HepG2 (cell line): Measurements from ENCODE around the gene MROH2A. TPM values are rescaled to one million over a fixed set of nuclear protein-coding genes. Genes with fewer than 3 reads are reported as not detected.

Source experiments
- CENPX ChIP-seq: sonication (generic); formaldehyde crosslinking; IDR thresholded peaks from 2 replicates; pipeline ENCODE4 v1.9.0; 2021; ENCODE audit warnings: mild to moderate bottlenecking, missing genetic modification reagents, moderate library complexity
- DPF2 ChIP-seq: sonication (generic); formaldehyde crosslinking; IDR thresholded peaks from 2 replicates; pipeline ENCODE4 v1.4.0; 2020; ENCODE audit warnings: mild to moderate bottlenecking, low read depth, missing genetic modification reagents, borderline replicate concordance
- DR1 ChIP-seq: sonication (generic); formaldehyde crosslinking; IDR thresholded peaks from 2 replicates; pipeline ENCODE4 v1.8.0; 2021; ENCODE audit warnings: mild to moderate bottlenecking, missing genetic modification reagents, inconsistent platforms
- NCOA5 ChIP-seq: sonication (generic); formaldehyde crosslinking; IDR thresholded peaks from 2 replicates; pipeline ENCODE4 v1.4.0; 2020; ENCODE audit warnings: missing genetic modification reagents
- NR3C1 ChIP-seq: sonication (generic); formaldehyde crosslinking; IDR thresholded peaks from 2 replicates; pipeline ENCODE4 v1.4.0; 2020; ENCODE audit warnings: missing genetic modification reagents
- PPARG ChIP-seq: conservative IDR thresholded peaks from 2 replicates; pipeline ENCODE4 v1.6.1; 2016; ENCODE audit warnings: missing biosample characterization, missing genetic modification reagents
- SAP130 ChIP-seq: IDR thresholded peaks from 2 replicates; pipeline ENCODE4 v1.6.1; 2016; ENCODE audit warnings: low read depth
- SMAD9 ChIP-seq: sonication (generic); formaldehyde crosslinking; IDR thresholded peaks from 2 replicates; pipeline ENCODE4 v1.5.1; 2020; ENCODE audit warnings: mild to moderate bottlenecking, missing genetic modification reagents
- XRCC5 ChIP-seq: fragments of 200-400 bp; formaldehyde crosslinking; optimal IDR thresholded peaks from 2 replicates; pipeline ENCODE3; 2017; ENCODE audit warnings: mild to moderate bottlenecking, low read length
- ZNF737 ChIP-seq: sonication (generic); formaldehyde crosslinking; IDR thresholded peaks from 2 replicates; pipeline ENCODE4 v1.5.0; 2020; ENCODE audit warnings: missing genetic modification reagents, mild to moderate bottlenecking, borderline replicate concordance
- polyA plus RNA-seq, 8 experiments: library from polyadenylated mRNA; depleted of rRNA in 3 of 8; stranded (reverse) in 7 of 8; unstranded in 1 of 8; fragments of >200 nt; fragmentation: Illumina TruSeq in 4 of 8; extraction: Trizol in 4 of 8; gene quantifications; 2 replicates each; pipeline versions ENCODE4 v1.2.1 to v1.2.3, GENCODE V29; 2011 to 2016; ENCODE audit warnings: low read depth in 4 of 8, missing spikeins in 1 of 8, mixed read lengths in 1 of 8; ENCODE audit not compliant: insufficient read depth in 1 of 8
- total RNA-seq, 5 experiments: library from RNA; depleted of rRNA; stranded (reverse); fragments of >200 nt; fragmentation: Illumina TruSeq; extraction: Trizol; gene quantifications; 2 replicates each; pipeline ENCODE4 v1.2.3, GENCODE V29; 2016; ENCODE audit warnings: low read depth in 1 of 5
- TF ChIP-seq, protein P1 (sequence below): IDR thresholded peaks from 2 replicates; pipeline ENCODE4 v1.6.1; 2016
- TF ChIP-seq, protein P2 (sequence below): sonication (generic); formaldehyde crosslinking; IDR thresholded peaks from one replicate; pipeline ENCODE4 v1.5.1; 2020; ENCODE audit warnings: mild to moderate bottlenecking, missing genetic modification reagents; ENCODE audit errors: not compliant biosample characterization
- TF ChIP-seq, protein P3 (sequence below): sonication (generic); formaldehyde crosslinking; IDR thresholded peaks from 2 replicates; pipeline ENCODE4 v1.5.0; 2020; ENCODE audit warnings: mild to moderate bottlenecking, missing genetic modification reagents
- TF ChIP-seq, protein P4 (sequence below): sonication (generic); formaldehyde crosslinking; IDR thresholded peaks from 2 replicates; pipeline ENCODE4 v1.4.0; 2020; ENCODE audit warnings: missing genetic modification reagents, borderline replicate concordance
- TF ChIP-seq, protein P5 (sequence below): sonication (generic); formaldehyde crosslinking; IDR thresholded peaks from 2 replicates; pipeline ENCODE4 v1.5.0; 2020; ENCODE audit warnings: missing genetic modification reagents

Gene MROH2A
- total and polyA plus RNA-seq, 2 of the 13 experiments (the other 11 are each of a cell fraction or from before 2014, with no cell fraction given) = 0.03 to 0.04 TPM

DNA sequence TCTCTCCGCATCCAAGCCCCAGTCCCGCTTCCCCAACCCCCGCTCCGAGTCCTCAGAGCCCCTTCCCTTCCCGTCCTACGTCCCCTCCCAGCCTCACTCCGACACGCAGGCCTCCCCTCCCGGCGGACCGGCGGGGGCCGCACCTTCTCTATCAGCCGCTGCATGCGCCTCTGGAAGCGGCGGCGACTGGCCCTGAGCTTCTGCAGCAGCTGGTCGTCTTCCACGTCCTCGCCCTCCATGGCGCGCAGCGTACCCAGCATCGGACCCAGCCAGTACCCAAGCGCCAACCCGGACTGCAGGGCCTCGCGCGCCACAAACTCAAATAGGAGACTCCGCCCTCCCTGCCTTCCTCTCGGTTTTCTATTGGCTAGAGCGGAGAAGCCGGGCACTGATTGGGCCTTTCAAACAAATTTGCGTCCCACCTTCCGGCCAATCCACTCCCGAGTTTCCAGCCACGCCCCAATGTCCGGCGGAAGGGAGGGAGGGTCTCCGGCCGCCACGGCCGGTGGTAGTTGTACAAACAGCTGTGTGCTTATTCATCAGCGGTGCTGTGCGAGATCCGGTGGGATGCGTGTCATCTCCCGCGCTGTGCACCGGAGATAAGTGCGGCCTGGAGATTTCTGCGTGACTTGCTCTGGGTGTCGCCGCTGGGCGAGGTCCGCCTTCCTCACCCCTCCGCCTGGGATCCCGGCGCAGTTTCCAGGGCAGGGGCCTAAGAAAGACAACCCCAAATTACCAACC lies 76.3 kb downstream of the MROH2A start, which contains the start of gene HJURP (continued):
- TF ChIP-seq, protein P1, sequence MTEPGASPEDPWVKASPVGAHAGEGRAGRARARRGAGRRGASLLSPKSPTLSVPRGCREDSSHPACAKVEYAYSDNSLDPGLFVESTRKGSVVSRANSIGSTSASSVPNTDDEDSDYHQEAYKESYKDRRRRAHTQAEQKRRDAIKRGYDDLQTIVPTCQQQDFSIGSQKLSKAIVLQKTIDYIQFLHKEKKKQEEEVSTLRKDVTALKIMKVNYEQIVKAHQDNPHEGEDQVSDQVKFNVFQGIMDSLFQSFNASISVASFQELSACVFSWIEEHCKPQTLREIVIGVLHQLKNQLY (CRISPR knock-in tag) = peak; percentile 42; the same call in 1 of the 2 replicates
- TF ChIP-seq SMAD9 (CRISPR knock-in tag) (no peak), DR1 (CRISPR knock-in tag) (peak; percentile 86), NCOA5 (CRISPR knock-in tag) (no peak), DPF2 (CRISPR knock-in tag) (no peak), XRCC5 (peak; percentile 79), CENPX (CRISPR knock-in tag) (no peak), NR3C1 (CRISPR knock-in tag) (no peak), SAP130 (CRISPR knock-in tag) (peak; percentile 100), ZNF737 (CRISPR knock-in tag) (no peak), PPARG (CRISPR knock-in tag) (peak; percentile 37; the same call in 1 of the 2 replicates)
- TF ChIP-seq, protein P2, sequence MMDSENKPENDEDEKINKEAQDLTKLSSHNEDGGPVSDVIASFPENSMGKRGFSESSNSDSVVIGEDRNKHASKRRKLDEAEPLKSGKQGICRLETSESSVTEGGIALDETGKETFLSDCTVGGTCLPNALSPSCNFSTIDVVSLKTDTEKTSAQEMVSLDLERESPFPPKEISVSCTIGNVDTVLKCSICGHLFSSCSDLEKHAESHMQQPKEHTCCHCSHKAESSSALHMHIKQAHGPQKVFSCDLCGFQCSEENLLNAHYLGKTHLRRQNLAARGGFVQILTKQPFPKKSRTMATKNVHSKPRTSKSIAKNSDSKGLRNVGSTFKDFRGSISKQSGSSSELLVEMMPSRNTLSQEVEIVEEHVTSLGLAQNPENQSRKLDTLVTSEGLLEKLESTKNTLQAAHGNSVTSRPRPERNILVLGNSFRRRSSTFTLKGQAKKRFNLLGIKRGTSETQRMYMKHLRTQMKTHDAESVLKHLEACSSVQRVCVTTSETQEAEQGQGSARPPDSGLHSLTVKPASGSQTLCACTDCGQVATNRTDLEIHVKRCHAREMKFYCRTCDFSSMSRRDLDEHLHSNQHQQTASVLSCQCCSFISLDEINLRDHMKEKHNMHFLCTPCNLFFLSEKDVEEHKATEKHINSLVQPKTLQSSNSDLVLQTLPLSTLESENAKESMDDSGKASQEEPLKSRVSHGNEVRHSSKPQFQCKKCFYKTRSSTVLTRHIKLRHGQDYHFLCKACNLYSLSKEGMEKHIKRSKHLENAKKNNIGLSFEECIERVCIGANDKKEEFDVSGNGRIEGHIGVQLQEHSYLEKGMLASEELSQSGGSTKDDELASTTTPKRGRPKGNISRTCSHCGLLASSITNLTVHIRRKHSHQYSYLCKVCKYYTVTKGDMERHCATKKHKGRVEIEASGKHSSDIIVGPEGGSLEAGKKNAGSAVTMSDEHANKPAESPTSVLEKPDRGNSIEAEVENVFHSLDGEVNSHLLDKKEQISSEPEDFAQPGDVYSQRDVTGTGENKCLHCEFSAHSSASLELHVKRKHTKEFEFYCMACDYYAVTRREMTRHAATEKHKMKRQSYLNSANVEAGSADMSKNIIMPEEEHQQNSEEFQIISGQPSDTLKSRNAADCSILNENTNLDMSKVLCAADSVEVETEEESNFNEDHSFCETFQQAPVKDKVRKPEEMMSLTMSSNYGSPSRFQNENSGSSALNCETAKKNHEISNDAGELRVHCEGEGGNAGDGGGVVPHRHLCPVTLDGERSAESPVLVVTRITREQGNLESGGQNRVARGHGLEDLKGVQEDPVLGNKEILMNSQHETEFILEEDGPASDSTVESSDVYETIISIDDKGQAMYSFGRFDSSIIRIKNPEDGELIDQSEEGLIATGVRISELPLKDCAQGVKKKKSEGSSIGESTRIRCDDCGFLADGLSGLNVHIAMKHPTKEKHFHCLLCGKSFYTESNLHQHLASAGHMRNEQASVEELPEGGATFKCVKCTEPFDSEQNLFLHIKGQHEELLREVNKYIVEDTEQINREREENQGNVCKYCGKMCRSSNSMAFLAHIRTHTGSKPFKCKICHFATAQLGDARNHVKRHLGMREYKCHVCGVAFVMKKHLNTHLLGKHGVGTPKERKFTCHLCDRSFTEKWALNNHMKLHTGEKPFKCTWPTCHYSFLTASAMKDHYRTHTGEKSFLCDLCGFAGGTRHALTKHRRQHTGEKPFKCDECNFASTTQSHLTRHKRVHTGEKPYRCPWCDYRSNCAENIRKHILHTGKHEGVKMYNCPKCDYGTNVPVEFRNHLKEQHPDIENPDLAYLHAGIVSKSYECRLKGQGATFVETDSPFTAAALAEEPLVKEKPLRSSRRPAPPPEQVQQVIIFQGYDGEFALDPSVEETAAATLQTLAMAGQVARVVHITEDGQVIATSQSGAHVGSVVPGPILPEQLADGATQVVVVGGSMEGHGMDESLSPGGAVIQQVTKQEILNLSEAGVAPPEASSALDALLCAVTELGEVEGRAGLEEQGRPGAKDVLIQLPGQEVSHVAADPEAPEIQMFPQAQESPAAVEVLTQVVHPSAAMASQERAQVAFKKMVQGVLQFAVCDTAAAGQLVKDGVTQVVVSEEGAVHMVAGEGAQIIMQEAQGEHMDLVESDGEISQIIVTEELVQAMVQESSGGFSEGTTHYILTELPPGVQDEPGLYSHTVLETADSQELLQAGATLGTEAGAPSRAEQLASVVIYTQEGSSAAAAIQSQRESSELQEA (CRISPR knock-in tag) = peak; percentile 92
- TF ChIP-seq, protein P3, sequence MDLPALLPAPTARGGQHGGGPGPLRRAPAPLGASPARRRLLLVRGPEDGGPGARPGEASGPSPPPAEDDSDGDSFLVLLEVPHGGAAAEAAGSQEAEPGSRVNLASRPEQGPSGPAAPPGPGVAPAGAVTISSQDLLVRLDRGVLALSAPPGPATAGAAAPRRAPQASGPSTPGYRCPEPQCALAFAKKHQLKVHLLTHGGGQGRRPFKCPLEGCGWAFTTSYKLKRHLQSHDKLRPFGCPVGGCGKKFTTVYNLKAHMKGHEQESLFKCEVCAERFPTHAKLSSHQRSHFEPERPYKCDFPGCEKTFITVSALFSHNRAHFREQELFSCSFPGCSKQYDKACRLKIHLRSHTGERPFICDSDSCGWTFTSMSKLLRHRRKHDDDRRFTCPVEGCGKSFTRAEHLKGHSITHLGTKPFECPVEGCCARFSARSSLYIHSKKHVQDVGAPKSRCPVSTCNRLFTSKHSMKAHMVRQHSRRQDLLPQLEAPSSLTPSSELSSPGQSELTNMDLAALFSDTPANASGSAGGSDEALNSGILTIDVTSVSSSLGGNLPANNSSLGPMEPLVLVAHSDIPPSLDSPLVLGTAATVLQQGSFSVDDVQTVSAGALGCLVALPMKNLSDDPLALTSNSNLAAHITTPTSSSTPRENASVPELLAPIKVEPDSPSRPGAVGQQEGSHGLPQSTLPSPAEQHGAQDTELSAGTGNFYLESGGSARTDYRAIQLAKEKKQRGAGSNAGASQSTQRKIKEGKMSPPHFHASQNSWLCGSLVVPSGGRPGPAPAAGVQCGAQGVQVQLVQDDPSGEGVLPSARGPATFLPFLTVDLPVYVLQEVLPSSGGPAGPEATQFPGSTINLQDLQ (CRISPR knock-in tag) = no peak
- TF ChIP-seq, protein P4, sequence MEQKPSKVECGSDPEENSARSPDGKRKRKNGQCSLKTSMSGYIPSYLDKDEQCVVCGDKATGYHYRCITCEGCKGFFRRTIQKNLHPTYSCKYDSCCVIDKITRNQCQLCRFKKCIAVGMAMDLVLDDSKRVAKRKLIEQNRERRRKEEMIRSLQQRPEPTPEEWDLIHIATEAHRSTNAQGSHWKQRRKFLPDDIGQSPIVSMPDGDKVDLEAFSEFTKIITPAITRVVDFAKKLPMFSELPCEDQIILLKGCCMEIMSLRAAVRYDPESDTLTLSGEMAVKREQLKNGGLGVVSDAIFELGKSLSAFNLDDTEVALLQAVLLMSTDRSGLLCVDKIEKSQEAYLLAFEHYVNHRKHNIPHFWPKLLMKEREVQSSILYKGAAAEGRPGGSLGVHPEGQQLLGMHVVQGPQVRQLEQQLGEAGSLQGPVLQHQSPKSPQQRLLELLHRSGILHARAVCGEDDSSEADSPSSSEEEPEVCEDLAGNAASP (CRISPR knock-in tag) = no peak; the same call in 1 of the 2 replicates
- TF ChIP-seq, protein P5, sequence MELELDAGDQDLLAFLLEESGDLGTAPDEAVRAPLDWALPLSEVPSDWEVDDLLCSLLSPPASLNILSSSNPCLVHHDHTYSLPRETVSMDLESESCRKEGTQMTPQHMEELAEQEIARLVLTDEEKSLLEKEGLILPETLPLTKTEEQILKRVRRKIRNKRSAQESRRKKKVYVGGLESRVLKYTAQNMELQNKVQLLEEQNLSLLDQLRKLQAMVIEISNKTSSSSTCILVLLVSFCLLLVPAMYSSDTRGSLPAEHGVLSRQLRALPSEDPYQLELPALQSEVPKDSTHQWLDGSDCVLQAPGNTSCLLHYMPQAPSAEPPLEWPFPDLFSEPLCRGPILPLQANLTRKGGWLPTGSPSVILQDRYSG = 0 out of 2 replicates have a peak, but pooled peaks have one; percentile 24
